GM03348 (cell line): ENCODE measurements around the gene USP17L29.
A peak's percentile ranks its signal among the peaks of the same experiment; 100 is the strongest.
"Not testable (repeated sequence)": the region's sequence is repeated elsewhere in the genome, so short reads cannot be mapped to it uniquely, and the experiment has no call there.

ENCODE experiments used
- DNase-seq: peaks from one replicate; pipeline ENCODE4 v3.0.0; 2012; ENCODE audit warnings: low spot score

USP17L29 gene, protein sequence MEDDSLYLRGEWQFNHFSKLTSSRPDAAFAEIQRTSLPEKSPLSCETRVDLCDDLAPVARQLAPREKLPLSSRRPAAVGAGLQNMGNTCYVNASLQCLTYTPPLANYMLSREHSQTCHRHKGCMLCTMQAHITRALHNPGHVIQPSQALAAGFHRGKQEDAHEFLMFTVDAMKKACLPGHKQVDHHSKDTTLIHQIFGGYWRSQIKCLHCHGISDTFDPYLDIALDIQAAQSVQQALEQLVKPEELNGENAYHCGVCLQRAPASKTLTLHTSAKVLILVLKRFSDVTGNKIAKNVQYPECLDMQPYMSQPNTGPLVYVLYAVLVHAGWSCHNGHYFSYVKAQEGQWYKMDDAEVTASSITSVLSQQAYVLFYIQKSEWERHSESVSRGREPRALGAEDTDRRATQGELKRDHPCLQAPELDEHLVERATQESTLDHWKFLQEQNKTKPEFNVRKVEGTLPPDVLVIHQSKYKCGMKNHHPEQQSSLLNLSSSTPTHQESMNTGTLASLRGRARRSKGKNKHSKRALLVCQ

DNA sequence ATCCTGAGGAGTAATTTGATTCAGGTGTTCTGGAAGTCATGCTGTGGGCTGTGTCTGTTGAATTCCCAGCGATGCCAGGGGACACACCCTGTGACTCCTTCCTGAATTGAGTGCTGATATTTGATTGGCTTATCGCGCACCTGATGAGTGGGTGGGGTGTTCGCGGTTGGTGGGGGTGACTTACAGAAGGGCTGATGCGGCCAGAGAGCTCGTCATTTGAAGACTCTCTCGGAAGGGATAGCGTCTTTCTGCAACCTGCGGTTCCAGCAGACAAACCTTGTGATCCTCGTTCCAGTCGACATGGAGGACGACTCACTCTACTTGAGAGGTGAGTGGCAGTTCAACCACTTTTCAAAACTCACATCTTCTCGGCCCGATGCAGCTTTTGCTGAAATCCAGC lies at the start of gene USP17L29:
USP17L29 (plus strand) TSS at position 301 of the 400 bp plus-strand sequence; CDS start at position 301, 0 bp downstream.
- not testable (repeated sequence) for DNase-seq

DNA sequence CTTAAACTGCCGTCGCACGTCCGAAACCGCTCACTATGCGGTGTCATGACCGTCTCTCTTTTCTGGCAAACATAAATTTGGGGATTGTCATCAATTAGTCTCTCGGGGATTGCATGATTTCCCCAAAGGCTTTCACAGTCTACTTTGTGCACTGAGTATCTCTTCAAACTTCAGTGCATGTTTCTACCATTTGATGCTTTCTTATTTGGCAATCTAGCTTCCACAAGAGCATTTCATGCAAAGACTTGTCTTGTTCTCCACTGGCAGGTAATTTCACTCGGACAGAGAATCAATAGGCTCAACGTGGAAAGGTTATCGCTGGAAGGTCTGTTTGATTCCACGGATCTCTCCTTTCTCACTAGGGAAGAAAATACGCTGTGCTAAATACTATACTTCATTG lies 29.2 kb upstream of the USP17L29 start:
- DNase-seq, result not testable (repeated sequence)

DNA sequence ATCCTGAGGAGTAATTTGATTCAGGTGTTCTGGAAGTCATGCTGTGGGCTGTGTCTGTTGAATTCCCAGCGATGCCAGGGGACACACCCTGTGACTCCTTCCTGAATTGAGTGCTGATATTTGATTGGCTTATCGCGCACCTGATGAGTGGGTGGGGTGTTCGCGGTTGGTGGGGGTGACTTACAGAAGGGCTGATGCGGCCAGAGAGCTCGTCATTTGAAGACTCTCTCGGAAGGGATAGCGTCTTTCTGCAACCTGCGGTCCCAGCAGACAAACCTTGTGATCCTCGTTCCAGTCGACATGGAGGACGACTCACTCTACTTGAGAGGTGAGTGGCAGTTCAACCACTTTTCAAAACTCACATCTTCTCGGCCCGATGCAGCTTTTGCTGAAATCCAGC lies 28.6 kb upstream of the USP17L29 start, which contains the start of gene USP17L24:
USP17L24 (plus strand) TSS at position 301 of the 400 bp plus-strand sequence; CDS start at position 301, 0 bp downstream.
- not testable (repeated sequence) for DNase-seq

DNA sequence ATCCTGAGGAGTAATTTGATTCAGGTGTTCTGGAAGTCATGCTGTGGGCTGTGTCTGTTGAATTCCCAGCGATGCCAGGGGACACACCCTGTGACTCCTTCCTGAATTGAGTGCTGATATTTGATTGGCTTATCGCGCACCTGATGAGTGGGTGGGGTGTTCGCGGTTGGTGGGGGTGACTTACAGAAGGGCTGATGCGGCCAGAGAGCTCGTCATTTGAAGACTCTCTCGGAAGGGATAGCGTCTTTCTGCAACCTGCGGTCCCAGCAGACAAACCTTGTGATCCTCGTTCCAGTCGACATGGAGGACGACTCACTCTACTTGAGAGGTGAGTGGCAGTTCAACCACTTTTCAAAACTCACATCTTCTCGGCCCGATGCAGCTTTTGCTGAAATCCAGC lies 23.8 kb upstream of the USP17L29 start, which contains the start of gene USP17L25:
USP17L25 (plus strand) TSS at position 301 of the 400 bp plus-strand sequence; CDS start at position 301, 0 bp downstream.
- not testable (repeated sequence) for DNase-seq

DNA sequence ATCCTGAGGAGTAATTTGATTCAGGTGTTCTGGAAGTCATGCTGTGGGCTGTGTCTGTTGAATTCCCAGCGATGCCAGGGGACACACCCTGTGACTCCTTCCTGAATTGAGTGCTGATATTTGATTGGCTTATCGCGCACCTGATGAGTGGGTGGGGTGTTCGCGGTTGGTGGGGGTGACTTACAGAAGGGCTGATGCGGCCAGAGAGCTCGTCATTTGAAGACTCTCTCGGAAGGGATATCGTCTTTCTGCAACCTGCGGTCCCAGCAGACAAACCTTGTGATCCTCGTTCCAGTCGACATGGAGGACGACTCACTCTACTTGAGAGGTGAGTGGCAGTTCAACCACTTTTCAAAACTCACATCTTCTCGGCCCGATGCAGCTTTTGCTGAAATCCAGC lies 19.1 kb upstream of the USP17L29 start, which contains the start of gene USP17L26:
USP17L26 (plus strand) TSS at position 301 of the 400 bp plus-strand sequence; CDS start at position 301, 0 bp downstream.
- not testable (repeated sequence) for DNase-seq

DNA sequence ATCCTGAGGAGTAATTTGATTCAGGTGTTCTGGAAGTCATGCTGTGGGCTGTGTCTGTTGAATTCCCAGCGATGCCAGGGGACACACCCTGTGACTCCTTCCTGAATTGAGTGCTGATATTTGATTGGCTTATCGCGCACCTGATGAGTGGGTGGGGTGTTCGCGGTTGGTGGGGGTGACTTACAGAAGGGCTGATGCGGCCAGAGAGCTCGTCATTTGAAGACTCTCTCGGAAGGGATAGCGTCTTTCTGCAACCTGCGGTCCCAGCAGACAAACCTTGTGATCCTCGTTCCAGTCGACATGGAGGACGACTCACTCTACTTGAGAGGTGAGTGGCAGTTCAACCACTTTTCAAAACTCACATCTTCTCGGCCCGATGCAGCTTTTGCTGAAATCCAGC lies 14.3 kb upstream of the USP17L29 start, which contains the start of gene USP17L5:
USP17L5 (plus strand) TSS at position 301 of the 400 bp plus-strand sequence; CDS start at position 301, 0 bp downstream.
- not testable (repeated sequence) for DNase-seq

DNA sequence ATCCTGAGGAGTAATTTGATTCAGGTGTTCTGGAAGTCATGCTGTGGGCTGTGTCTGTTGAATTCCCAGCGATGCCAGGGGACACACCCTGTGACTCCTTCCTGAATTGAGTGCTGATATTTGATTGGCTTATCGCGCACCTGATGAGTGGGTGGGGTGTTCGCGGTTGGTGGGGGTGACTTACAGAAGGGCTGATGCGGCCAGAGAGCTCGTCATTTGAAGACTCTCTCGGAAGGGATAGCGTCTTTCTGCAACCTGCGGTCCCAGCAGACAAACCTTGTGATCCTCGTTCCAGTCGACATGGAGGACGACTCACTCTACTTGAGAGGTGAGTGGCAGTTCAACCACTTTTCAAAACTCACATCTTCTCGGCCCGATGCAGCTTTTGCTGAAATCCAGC lies 9.6 kb upstream of the USP17L29 start, which contains the start of gene USP17L27:
USP17L27 (plus strand) TSS at position 301 of the 400 bp plus-strand sequence; CDS start at position 301, 0 bp downstream.
- not testable (repeated sequence) for DNase-seq

DNA sequence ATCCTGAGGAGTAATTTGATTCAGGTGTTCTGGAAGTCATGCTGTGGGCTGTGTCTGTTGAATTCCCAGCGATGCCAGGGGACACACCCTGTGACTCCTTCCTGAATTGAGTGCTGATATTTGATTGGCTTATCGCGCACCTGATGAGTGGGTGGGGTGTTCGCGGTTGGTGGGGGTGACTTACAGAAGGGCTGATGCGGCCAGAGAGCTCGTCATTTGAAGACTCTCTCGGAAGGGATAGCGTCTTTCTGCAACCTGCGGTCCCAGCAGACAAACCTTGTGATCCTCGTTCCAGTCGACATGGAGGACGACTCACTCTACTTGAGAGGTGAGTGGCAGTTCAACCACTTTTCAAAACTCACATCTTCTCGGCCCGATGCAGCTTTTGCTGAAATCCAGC lies 4.8 kb upstream of the USP17L29 start, which contains the start of gene USP17L28:
USP17L28 (plus strand) TSS at position 301 of the 400 bp plus-strand sequence; CDS start at position 301, 0 bp downstream.
- not testable (repeated sequence) for DNase-seq

DNA sequence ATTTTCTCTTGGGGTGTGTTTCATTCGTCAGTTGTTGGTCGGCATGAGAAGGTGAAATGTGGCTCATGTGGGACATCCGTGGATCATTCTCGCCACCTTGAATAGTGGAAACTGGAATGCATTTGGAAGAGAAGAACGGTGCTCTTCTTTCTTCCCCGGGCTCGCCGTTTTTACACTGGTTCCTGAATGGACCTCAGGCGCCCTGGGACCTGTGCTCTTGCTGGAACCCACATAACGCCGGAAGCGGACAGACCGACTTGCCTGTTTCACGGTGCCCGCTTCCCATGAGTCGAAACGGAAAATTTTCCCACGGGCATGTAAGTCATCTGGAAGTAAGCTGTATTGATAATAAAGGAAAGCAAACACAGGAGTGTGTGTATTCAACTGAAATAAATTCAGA lies 2.6 kb upstream of the USP17L29 start:
- not testable (repeated sequence) for DNase-seq

DNA sequence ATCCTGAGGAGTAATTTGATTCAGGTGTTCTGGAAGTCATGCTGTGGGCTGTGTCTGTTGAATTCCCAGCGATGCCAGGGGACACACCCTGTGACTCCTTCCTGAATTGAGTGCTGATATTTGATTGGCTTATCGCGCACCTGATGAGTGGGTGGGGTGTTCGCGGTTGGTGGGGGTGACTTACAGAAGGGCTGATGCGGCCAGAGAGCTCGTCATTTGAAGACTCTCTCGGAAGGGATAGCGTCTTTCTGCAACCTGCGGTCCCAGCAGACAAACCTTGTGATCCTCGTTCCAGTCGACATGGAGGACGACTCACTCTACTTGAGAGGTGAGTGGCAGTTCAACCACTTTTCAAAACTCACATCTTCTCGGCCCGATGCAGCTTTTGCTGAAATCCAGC lies 9.4 kb downstream of the USP17L29 start, which contains the start of gene USP17L30:
USP17L30 (plus strand) TSS at position 301 of the 400 bp plus-strand sequence; CDS start at position 301, 0 bp downstream.
- DNase-seq, result not testable (repeated sequence)

DNA sequence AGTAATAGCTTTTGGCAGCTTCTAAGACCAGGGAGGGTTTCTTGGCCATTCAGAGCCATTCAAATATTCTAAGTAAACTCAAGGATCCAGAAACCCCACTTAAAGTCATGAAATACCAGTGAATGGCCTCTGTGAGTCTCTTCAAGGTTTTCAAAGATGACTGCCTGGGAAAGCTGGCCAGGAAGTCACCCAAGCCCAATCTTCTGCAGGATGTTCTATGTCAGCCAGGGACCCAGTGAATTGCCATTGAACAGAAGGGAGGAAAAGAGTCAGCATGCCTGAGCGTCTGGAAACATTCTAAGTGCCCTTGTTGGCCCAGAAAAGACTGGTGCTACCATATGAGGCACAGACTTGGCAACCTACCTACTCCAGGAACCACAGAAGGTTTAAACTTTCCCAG lies 26.4 kb downstream of the USP17L29 start:
- DNase-seq, result not testable (repeated sequence)

DNA sequence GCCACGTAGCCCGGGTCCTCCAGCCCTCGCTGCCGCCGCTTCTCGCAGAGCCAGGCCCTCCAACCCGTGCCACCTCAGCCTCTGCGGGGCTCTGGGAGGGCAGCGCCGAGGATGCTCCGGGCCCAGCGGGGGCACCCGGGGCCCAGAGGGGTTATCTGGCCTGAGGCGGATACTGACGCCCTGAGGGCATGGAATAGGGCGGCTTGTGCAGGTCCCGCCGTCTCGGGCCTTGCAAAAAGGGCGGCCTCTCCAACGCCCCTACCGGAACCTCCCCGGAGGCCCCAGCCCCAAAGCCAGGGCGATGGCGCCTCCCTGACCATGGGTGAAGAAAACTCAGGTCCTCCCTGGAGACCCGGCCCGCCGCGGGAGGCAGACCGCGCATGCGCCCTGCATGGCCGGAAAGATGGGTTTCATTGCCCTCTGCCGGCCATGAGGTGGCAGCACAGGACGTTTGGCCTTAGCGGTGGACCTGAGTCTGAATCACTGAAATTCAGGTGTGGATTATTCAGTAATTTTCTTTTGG lies 27.6 kb downstream of the USP17L29 start:
- peak; percentile 47 for DNase-seq

DNA sequence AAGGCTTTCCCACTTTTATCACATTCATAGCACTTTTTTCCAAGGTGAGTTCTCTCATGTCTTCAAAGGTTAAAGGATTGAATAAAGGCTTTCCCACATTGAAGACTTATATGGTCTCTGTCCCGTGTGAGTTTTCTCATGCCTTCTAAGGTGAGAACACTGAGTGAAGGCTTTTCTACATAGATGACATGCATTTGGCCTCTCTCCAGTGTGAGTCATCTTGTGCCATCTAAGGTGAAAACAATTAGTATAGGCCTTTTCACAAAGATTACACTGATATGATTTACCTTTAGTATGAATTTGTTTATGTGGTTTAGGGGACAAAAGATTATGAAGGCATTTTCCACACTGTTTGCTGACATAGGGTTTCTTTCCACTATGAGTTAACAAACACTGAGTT lies 30.7 kb downstream of the USP17L29 start:
- DNase-seq, result no peak

DNA sequence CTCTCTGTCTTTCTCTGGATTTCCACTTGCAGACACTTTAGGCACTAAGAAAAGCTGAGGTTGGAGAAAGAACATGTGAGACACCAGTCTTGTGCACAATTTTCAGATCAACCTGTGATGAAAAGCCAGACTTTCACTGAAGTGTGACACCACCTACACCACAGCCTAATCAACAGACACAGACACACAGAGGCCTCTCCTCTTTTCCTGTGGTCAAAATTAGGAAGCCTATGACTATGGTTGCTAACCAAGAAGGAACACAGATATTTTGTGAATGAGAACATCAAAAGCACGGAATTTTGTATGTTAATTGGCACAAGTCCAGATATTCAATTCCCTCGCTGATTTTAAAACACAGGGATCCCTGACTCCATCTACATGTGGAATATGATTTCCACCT lies 35.6 kb downstream of the USP17L29 start:
- not testable (repeated sequence) for DNase-seq
